Fibroblast of lung (primary cell): ENCODE measurements around the gene PRPH. TPM values are rescaled to one million over a fixed set of nuclear protein-coding genes. Genes with fewer than 3 reads are reported as not detected.

Experiments used
- DNase-seq, 2 donors: peaks; one replicate each; pipeline versions ENCODE4 v3.0.0 to v3.0.0-alpha.2; 2010; ENCODE audit warnings: low read depth in 2 of 2
- H2AFZ ChIP-seq: 2 replicates; pipeline ENCODE4 v1.5.1; 2012; ENCODE audit warnings: low read length, control low read depth, inconsistent platforms
- H3K27ac ChIP-seq: 2 replicates; pipeline ENCODE4 v1.5.1; 2011; ENCODE audit warnings: low read length, control low read depth; ENCODE audit not compliant: insufficient read depth
- H3K27me3 ChIP-seq: 2 replicates; pipeline ENCODE4 v1.5.1; 2011; ENCODE audit warnings: mild to moderate bottlenecking, low read length; ENCODE audit not compliant: control insufficient read depth, insufficient read depth
- H3K36me3 ChIP-seq: 2 replicates; pipeline ENCODE4 v1.5.1; 2011; ENCODE audit warnings: low read length; ENCODE audit not compliant: control insufficient read depth, insufficient read depth
- H3K4me1 ChIP-seq: 2 replicates; pipeline ENCODE4 v1.5.1; 2011; ENCODE audit warnings: low read length; ENCODE audit not compliant: control insufficient read depth, insufficient read depth; ENCODE audit errors: extremely low read depth
- H3K4me2 ChIP-seq: 2 replicates; pipeline ENCODE4 v1.5.1; 2011; ENCODE audit warnings: low read length, control low read depth; ENCODE audit not compliant: insufficient read depth; ENCODE audit errors: extremely low read depth
- H3K4me3 ChIP-seq, 4 experiments: fragments of 200-600 bp in 1 of 4; sonication (generic) in 1 of 4; replicated peaks in 1 of 4; 2 replicates each; pipeline ENCODE4 v1.5.1; 2011 to 2016; ENCODE audit warnings: low read length in 4 of 4, low read depth in 3 of 4, mild to moderate bottlenecking in 3 of 4, control low read depth in 2 of 4, inconsistent platforms in 1 of 4, mixed read lengths in 1 of 4; ENCODE audit not compliant: insufficient read depth in 1 of 4; ENCODE audit errors: control extremely low read depth in 1 of 4
- H3K79me2 ChIP-seq: 2 replicates; pipeline ENCODE4 v1.5.1; 2012; ENCODE audit warnings: mild to moderate bottlenecking, low read length, inconsistent platforms; ENCODE audit not compliant: control insufficient read depth, insufficient read depth
- H3K9ac ChIP-seq: 2 replicates; pipeline ENCODE4 v1.5.1; 2011; ENCODE audit warnings: mild to moderate bottlenecking, low read length, control low read depth; ENCODE audit not compliant: insufficient read depth
- H3K9me3 ChIP-seq: 2 replicates; pipeline ENCODE4 v1.5.1; 2012; ENCODE audit warnings: low read depth, low read length; ENCODE audit not compliant: control insufficient read depth, insufficient read depth
- H4K20me1 ChIP-seq: 2 replicates; pipeline ENCODE4 v1.5.1; 2011; ENCODE audit warnings: low read length; ENCODE audit not compliant: control insufficient read depth, insufficient read depth; ENCODE audit errors: extremely low read depth
- EZH2 ChIP-seq: IDR thresholded peaks from 2 replicates; pipeline ENCODE4 v1.5.1; 2012; ENCODE audit warnings: low read length, control low read depth, mild to moderate bottlenecking; ENCODE audit errors: missing control alignments
- polyA plus RNA-seq, 2 donors: library from polyadenylated mRNA; depleted of rRNA in 1 of 2; stranded (reverse) in 1 of 2; unstranded in 1 of 2; fragments of >200 nt; gene quantifications; 2 replicates each; pipeline ENCODE4 v1.2.1, GENCODE V29; 2011 to 2012; ENCODE audit warnings: missing spikeins in 1 of 2
- total RNA-seq: library from RNA; depleted of rRNA; stranded (reverse); fragments of >200 nt; gene quantifications from 2 replicates; pipeline ENCODE4 v1.2.1, GENCODE V29; 2014
- TF ChIP-seq, protein P1 (sequence below), 2 donors: IDR thresholded peaks in 1 of 2; conservative IDR thresholded peaks in 1 of 2; 1 replicate in 1 of 2; 2 replicates in 1 of 2; pipeline ENCODE4 v1.5.1; 2011 to 2012; ENCODE audit warnings: low read length in 2 of 2, control low read depth in 1 of 2, inconsistent platforms in 1 of 2, low read depth in 1 of 2, mild to moderate bottlenecking in 1 of 2

Gene PRPH
- total and polyA plus RNA-seq, 2 donors (not counting 1 experiment from before 2014, with no cell fraction given) = 0.06 to 0.50 TPM

DNA sequence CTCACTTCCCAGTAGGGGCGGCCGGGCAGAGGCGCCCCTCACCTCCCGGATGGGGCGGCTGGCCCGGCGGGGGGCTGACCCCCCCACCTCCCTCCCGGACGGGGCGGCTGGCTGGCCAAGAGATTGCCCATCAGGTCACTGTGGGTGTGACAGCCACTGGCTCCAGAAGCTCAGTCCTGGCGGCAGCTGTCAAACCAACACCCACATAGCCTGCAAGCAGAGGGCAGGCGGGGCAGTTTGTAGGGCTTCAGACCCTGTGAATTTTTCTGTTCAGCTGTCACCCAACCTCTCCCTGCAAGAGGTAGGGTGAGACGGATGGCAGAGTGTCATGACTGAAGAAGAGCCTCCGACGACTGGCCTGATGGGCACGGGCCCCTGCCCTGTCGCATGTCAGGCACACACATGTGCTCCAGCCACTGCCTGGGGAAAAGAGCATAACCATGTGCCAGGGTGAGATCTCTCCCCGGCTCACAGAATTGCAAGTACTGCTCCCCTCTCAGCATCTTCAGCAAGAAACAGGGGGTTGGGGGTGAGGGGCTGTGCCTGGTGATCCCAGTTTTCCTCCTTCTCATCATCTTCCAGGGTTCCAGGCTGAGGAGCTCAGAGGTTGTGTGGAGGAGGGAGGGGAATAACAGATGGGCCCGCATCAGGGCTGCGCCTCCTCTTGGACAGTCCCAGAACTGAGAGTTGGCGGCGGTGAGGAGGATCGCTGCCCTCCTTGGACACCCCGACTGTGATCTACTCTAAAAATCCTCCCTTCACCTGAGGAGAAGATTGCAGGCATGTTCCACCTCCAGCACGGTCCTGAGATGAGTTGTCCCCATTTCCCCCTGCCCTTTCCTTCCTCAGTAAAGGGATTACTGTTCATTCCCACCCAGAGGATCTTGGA, 11.2 kb upstream of the PRPH start:
- H3K9ac ChIP-seq = no peak overlapping the region
- no peaks in the 10 kb centered on the region for H3K27me3 ChIP-seq
- H3K27ac ChIP-seq = no peak overlapping the region
- no peaks in the 10 kb centered on the region for H3K9me3 ChIP-seq
- no peak overlapping the region for H2AFZ ChIP-seq
- H4K20me1 ChIP-seq = no peaks in the 10 kb centered on the region
- no peaks in the 10 kb centered on the region for H3K36me3 ChIP-seq
- no peaks in the 10 kb centered on the region for H3K79me2 ChIP-seq
- H3K4me1 ChIP-seq = no peaks in the 10 kb centered on the region
- TF ChIP-seq, protein P1, sequence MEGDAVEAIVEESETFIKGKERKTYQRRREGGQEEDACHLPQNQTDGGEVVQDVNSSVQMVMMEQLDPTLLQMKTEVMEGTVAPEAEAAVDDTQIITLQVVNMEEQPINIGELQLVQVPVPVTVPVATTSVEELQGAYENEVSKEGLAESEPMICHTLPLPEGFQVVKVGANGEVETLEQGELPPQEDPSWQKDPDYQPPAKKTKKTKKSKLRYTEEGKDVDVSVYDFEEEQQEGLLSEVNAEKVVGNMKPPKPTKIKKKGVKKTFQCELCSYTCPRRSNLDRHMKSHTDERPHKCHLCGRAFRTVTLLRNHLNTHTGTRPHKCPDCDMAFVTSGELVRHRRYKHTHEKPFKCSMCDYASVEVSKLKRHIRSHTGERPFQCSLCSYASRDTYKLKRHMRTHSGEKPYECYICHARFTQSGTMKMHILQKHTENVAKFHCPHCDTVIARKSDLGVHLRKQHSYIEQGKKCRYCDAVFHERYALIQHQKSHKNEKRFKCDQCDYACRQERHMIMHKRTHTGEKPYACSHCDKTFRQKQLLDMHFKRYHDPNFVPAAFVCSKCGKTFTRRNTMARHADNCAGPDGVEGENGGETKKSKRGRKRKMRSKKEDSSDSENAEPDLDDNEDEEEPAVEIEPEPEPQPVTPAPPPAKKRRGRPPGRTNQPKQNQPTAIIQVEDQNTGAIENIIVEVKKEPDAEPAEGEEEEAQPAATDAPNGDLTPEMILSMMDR (conservative IDR thresholded peaks at IDR 0.05 in 1 of 2, IDR thresholded peaks at IDR 0.05 in 1 of 2; ENCODE audit: low read depth in 1 of 2, low read length in 2 of 2) = peak in 1 of 2 donors; percentile 21
- no peak for TF ChIP-seq EZH2
- H3K4me3 ChIP-seq = no peak overlapping the region
- no peak for DNase-seq
- H3K4me2 ChIP-seq = no peak overlapping the region

DNA sequence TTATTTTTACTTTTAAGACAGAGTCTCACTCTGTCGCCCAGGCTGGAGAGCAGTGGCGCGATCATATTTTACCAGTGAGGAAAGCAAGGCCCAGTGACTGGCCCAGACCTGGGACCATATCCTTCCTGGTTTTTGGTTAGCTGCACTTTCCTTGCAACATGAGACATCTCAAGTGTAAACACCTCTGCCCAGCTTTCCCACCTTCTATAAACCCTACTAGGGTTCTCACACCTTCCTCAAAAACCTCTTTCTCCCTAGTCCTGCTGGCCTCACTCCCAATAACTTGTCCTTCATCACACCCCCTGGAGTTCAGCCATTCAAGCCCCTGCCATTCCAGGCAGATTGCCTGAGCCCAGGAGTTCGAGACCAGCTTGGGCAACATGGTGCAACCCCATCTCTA, 10.3 kb upstream of the PRPH start:
- Histone ChIP-seq H3K79me2 (no peaks in the 10 kb centered on the region), H3K4me1 (no peaks in the 10 kb centered on the region), H3K27me3 (no peaks in the 10 kb centered on the region), H3K36me3 (no peaks in the 10 kb centered on the region), H4K20me1 (no peaks in the 10 kb centered on the region), H3K9me3 (no peaks in the 10 kb centered on the region), H3K9ac (no peak overlapping the region), H3K27ac (no peak overlapping the region), H2AFZ (no peak overlapping the region), H3K4me2 (no peak overlapping the region), H3K4me3 (no peak overlapping the region)
- TF ChIP-seq EZH2 = no peak
- TF ChIP-seq, protein P1 (conservative IDR thresholded peaks at IDR 0.05 in 1 of 2, IDR thresholded peaks at IDR 0.05 in 1 of 2; ENCODE audit: low read depth in 1 of 2, low read length in 2 of 2) = no peak
- no peak for DNase-seq

DNA sequence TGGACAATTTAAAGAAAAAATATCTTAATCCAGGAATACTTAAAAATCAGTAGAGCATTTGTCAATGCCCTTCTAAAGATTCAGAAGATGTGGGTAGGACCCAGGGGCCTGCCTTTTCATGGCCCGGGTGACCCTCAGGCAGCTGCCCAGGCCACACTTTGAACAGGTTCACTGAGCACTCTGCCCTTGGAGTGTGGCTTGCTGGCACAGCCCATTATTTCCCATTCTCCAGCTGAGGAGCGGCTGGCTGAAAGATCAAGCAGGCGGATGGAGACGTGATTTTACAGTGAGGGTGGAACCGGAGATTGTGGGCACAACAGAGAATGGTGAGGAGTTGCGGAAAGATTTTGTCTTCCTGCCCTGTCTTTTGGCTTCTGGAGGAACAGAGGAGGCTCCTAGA, 7.1 kb upstream of the PRPH start:
- no peak for TF ChIP-seq EZH2
- TF ChIP-seq, protein P1 (conservative IDR thresholded peaks at IDR 0.05 in 1 of 2, IDR thresholded peaks at IDR 0.05 in 1 of 2; ENCODE audit: low read depth in 1 of 2, low read length in 2 of 2) = no peak
- H3K36me3 ChIP-seq = no peaks in the 10 kb centered on the region
- H3K27ac ChIP-seq = no peak overlapping the region
- H3K4me2 ChIP-seq = no peak overlapping the region
- H3K79me2 ChIP-seq = no peaks in the 10 kb centered on the region
- H3K4me1 ChIP-seq = no peaks in the 10 kb centered on the region
- no peak overlapping the region for H2AFZ ChIP-seq
- no peak overlapping the region for H3K9ac ChIP-seq
- no peaks in the 10 kb centered on the region for H3K27me3 ChIP-seq
- no peaks in the 10 kb centered on the region for H4K20me1 ChIP-seq
- no peak overlapping the region for H3K4me3 ChIP-seq
- DNase-seq = no peak
- H3K9me3 ChIP-seq = no peaks in the 10 kb centered on the region
